Astrocyte (in vitro differentiated cells and primary cell): ENCODE data around the gene APOB. TPM values are rescaled to one million over a fixed set of nuclear protein-coding genes. Genes with fewer than 3 reads are reported as not detected.

Experiments
- DNase-seq: peaks from one replicate; pipeline ENCODE4 v3.0.0-alpha.2; 2010; ENCODE audit warnings: low read depth
- FAIRE-seq: peaks from 2 replicates; lab custom pipeline; 2011; peaks lifted over from hg19 to GRCh38; lab: Jason Lieb, UNC
- H2AFZ ChIP-seq: 2 replicates; pipeline ENCODE4 v1.6.0; 2012; ENCODE audit warnings: low read depth, low read length, inconsistent platforms
- H3K27ac ChIP-seq: 2 replicates; pipeline ENCODE4 v1.5.1; 2011; ENCODE audit warnings: low read depth, low read length, inconsistent platforms
- H3K27me3 ChIP-seq: 2 replicates; pipeline ENCODE4 v1.6.0; 2011; ENCODE audit warnings: low read length, inconsistent platforms; ENCODE audit not compliant: insufficient read depth
- H3K36me3 ChIP-seq: 2 replicates; pipeline ENCODE4 v1.5.1; 2011; ENCODE audit warnings: low read length, inconsistent platforms; ENCODE audit not compliant: insufficient read depth
- H3K4me1 ChIP-seq: 2 replicates; pipeline ENCODE4 v1.5.1; 2011; ENCODE audit warnings: low read length, inconsistent platforms; ENCODE audit not compliant: insufficient read depth
- H3K4me2 ChIP-seq: 2 replicates; pipeline ENCODE4 v1.6.0; 2012; ENCODE audit warnings: low read length, inconsistent platforms
- H3K4me3 ChIP-seq: 2 replicates; pipeline ENCODE4 v1.5.1; 2011; ENCODE audit warnings: low read depth, mild to moderate bottlenecking, low read length, inconsistent platforms; ENCODE audit not compliant: insufficient read depth
- H3K79me2 ChIP-seq: 2 replicates; pipeline ENCODE4 v1.6.0; 2012; ENCODE audit warnings: mild to moderate bottlenecking, low read length, inconsistent platforms; ENCODE audit not compliant: insufficient read depth
- H3K9ac ChIP-seq: 2 replicates; pipeline ENCODE4 v1.6.0; 2012; ENCODE audit warnings: mild to moderate bottlenecking, low read length, inconsistent platforms
- H3K9me3 ChIP-seq: 2 replicates; pipeline ENCODE4 v1.5.1; 2012; ENCODE audit warnings: low read depth, mild to moderate bottlenecking, low read length, inconsistent platforms; ENCODE audit not compliant: insufficient read depth
- H4K20me1 ChIP-seq: 2 replicates; pipeline ENCODE4 v1.6.0; 2012; ENCODE audit warnings: low read length, inconsistent platforms; ENCODE audit not compliant: insufficient read depth
- H3K27ac Mint-ChIP-seq: one replicate; pipeline ENCODE4 v1.8.0; 2021; ENCODE audit warnings: mild to moderate bottlenecking, mixed read lengths; ENCODE audit not compliant: unreplicated experiment
- H3K27me3 Mint-ChIP-seq: one replicate; pipeline ENCODE4 v1.8.0; 2021; ENCODE audit warnings: low read depth, mixed read lengths; ENCODE audit not compliant: unreplicated experiment
- H3K36me3 Mint-ChIP-seq: one replicate; pipeline ENCODE4 v1.8.0; 2021; ENCODE audit warnings: low read depth, mixed read lengths; ENCODE audit not compliant: unreplicated experiment
- H3K4me1 Mint-ChIP-seq: one replicate; pipeline ENCODE4 v1.8.0; 2021; ENCODE audit warnings: low read depth, mixed read lengths; ENCODE audit not compliant: unreplicated experiment
- H3K4me3 Mint-ChIP-seq: one replicate; pipeline ENCODE4 v1.8.0; 2021; ENCODE audit warnings: mild to moderate bottlenecking, moderate library complexity, mixed read lengths; ENCODE audit not compliant: unreplicated experiment
- H3K9me3 Mint-ChIP-seq: one replicate; pipeline ENCODE4 v1.8.0; 2021; ENCODE audit warnings: mild to moderate bottlenecking, mixed read lengths; ENCODE audit not compliant: unreplicated experiment
- EZH2 ChIP-seq: IDR thresholded peaks from 2 replicates; pipeline ENCODE4 v1.6.1; 2012; ENCODE audit warnings: mild to moderate bottlenecking, low read length, inconsistent platforms; ENCODE audit not compliant: insufficient read depth
- total RNA-seq: library from RNA; stranded (reverse); gene quantifications from 2 replicates; pipeline ENCODE4 v1.2.1, GENCODE V29; 2021
- TF ChIP-seq, protein P1 (sequence below): IDR thresholded peaks from 2 replicates; pipeline ENCODE4 v1.5.1; 2011; ENCODE audit warnings: low read depth, mild to moderate bottlenecking, inconsistent platforms, low read length, moderate library complexity; ENCODE audit not compliant: insufficient read depth

APOB gene
- total RNA-seq, 1 donor from 2014 or later, result 0.05 TPM

DNA sequence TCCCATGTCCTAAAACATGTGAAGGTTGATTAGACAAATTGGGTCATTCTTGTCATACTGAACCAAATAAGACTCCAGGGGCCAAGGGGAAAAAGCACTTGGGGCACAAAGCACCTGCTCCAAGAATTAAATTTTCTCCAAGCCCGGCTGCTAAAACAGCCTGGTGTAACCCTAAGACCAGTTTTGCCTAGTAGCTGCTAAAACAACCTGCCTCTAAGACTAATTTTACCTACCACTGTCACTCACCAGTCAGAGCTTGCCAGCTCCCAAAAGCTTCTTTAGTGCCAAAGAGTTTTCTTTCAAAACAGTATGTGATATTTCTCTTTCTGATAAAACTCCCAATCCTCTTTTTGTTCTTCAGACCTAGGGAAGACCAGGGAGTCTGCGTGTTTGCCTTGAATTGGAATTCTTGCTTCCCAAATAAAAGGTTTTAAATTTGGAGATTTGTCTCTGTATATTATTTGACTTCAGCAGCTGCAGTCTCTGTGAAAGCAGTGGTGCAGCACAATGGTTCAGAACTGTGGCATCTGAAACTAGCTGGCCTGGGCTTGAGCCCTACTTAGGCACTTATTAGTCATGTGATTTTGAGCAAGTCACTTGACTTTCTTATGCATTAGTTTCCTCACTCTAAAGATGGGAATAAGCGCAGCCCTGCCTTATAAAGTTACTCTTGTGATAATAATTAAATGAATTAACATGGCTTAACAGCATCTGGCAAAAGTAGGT is 16.2 kb upstream of the APOB start:
- Histone ChIP-seq H3K9me3 (no peaks in the 10 kb centered on the region), H3K4me2 (no peak overlapping the region), H3K27ac (no peak overlapping the region), H4K20me1 (no peaks in the 10 kb centered on the region), H3K4me3 (no peak overlapping the region), H3K27me3 (no peaks in the 10 kb centered on the region), H3K79me2 (no peaks in the 10 kb centered on the region), H3K4me1 (no peaks in the 10 kb centered on the region), H3K9ac (no peak overlapping the region), H2AFZ (no peak overlapping the region), H3K36me3 (no peaks in the 10 kb centered on the region)
- FAIRE-seq (no peak), DNase-seq (no peak)
- Mint-ChIP-seq H3K27ac (no peak overlapping the region), H3K4me3 (no peak overlapping the region), H3K36me3 (no peaks in the 10 kb centered on the region), H3K9me3 (peaks cover 1% of the 10 kb centered on the region), H3K27me3 (peaks cover 6% of the 10 kb centered on the region), H3K4me1 (no peaks in the 10 kb centered on the region)
- no peak for TF ChIP-seq EZH2
- TF ChIP-seq, protein P1, sequence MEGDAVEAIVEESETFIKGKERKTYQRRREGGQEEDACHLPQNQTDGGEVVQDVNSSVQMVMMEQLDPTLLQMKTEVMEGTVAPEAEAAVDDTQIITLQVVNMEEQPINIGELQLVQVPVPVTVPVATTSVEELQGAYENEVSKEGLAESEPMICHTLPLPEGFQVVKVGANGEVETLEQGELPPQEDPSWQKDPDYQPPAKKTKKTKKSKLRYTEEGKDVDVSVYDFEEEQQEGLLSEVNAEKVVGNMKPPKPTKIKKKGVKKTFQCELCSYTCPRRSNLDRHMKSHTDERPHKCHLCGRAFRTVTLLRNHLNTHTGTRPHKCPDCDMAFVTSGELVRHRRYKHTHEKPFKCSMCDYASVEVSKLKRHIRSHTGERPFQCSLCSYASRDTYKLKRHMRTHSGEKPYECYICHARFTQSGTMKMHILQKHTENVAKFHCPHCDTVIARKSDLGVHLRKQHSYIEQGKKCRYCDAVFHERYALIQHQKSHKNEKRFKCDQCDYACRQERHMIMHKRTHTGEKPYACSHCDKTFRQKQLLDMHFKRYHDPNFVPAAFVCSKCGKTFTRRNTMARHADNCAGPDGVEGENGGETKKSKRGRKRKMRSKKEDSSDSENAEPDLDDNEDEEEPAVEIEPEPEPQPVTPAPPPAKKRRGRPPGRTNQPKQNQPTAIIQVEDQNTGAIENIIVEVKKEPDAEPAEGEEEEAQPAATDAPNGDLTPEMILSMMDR, result no peak

GRCh38 chr2:21057097-21057496 is 13.2 kb upstream of the APOB start:
- DNase-seq, result no peak
- Histone ChIP-seq H3K27ac (no peak overlapping the region), H3K9ac (no peak overlapping the region), H2AFZ (no peak overlapping the region), H4K20me1 (no peaks in the 10 kb centered on the region), H3K4me2 (no peak overlapping the region), H3K79me2 (no peaks in the 10 kb centered on the region), H3K27me3 (no peaks in the 10 kb centered on the region), H3K36me3 (no peaks in the 10 kb centered on the region), H3K4me1 (no peaks in the 10 kb centered on the region), H3K4me3 (no peak overlapping the region), H3K9me3 (no peaks in the 10 kb centered on the region)
- TF ChIP-seq, protein P1, result no peak
- TF ChIP-seq EZH2, result no peak
- peaks cover 1% of the 10 kb centered on the region for H3K9me3 Mint-ChIP-seq
- no peak for FAIRE-seq
- no peaks in the 10 kb centered on the region for H3K4me1 Mint-ChIP-seq
- H3K4me3 Mint-ChIP-seq, result no peak overlapping the region
- H3K27me3 Mint-ChIP-seq, result peaks cover 11% of the 10 kb centered on the region
- no peaks in the 10 kb centered on the region for H3K36me3 Mint-ChIP-seq
- no peak overlapping the region for H3K27ac Mint-ChIP-seq
